GM19328 (cell line): Measurements from ENCODE around the gene GPR155.
"Not testable (repeated sequence)": the region's sequence is repeated elsewhere in the genome, so short reads cannot be mapped to it uniquely, and the experiment has no call there.

Source experiments
- ATAC-seq: cut with Tn5 transposase; IDR thresholded peaks from one replicate; pipeline ENCODE4 v1.9.1; 2021; ENCODE audit warnings: mild to moderate bottlenecking, moderate library complexity; ENCODE audit not compliant: unreplicated experiment

GPR155 gene

GRCh38 chr2:174442546-174443510 lies 44.0 kb downstream of the GPR155 start:
- ATAC-seq, result no peak

GRCh38 chr2:174439950-174440349 lies 46.9 kb downstream of the GPR155 start:
- no peak for ATAC-seq

- ATAC-seq, result no peak
These were observed 47.5 kb downstream of the GPR155 start for GRCh38 chr2:174439323-174439722.

GRCh38 chr2:174438146-174438886 lies 48.5 kb downstream of the GPR155 start:
- ATAC-seq, result no peak

- no peak for ATAC-seq
These were observed 50.5 kb downstream of the GPR155 start for GRCh38 chr2:174436351-174436750.

- no peak for ATAC-seq
These were observed 54.9 kb downstream of the GPR155 start for GRCh38 chr2:174431902-174432301.

- ATAC-seq, result no peak
These were observed 56.8 kb downstream of the GPR155 start for GRCh38 chr2:174430066-174430465.

GRCh38 chr2:174428214-174428613 lies 58.6 kb downstream of the GPR155 start:
- no peak for ATAC-seq

GRCh38 chr2:174412256-174412655 lies 74.6 kb downstream of the GPR155 start:
- no peak for ATAC-seq

- ATAC-seq, result not testable (repeated sequence)
These were observed 76.8 kb downstream of the GPR155 start for GRCh38 chr2:174410039-174410438.

- no peak for ATAC-seq
These were observed 83.2 kb downstream of the GPR155 start for GRCh38 chr2:174403628-174404027.

- ATAC-seq, result no peak
These were observed 86.0 kb downstream of the GPR155 start for GRCh38 chr2:174400853-174401252.

- ATAC-seq, result no peak
These were observed 87.7 kb downstream of the GPR155 start for GRCh38 chr2:174399171-174399570.

GRCh38 chr2:174397773-174398172 lies 89.1 kb downstream of the GPR155 start:
- no peak for ATAC-seq

- ATAC-seq, result peak; percentile 14
These were observed 90.7 kb downstream of the GPR155 start for GRCh38 chr2:174395969-174396630.

GRCh38 chr2:174395284-174395968 lies 91.4 kb downstream of the GPR155 start, which contains the start of gene SCRN3:
TSS of gene SCRN3 (plus strand) at chr2:174395730. CDS start at chr2:174398284, 2,554 bp downstream.
- peak; percentile 97 for ATAC-seq

- ATAC-seq, result no peak
These were observed 94.1 kb downstream of the GPR155 start for GRCh38 chr2:174392706-174393105.

- not testable (repeated sequence) for ATAC-seq
These were observed 96.5 kb downstream of the GPR155 start for GRCh38 chr2:174390303-174390702.

- no peak for ATAC-seq
These were observed 97.3 kb downstream of the GPR155 start for GRCh38 chr2:174389542-174389941.

GRCh38 chr2:174388706-174389105 lies 98.1 kb downstream of the GPR155 start:
- ATAC-seq, result not testable (repeated sequence)

GRCh38 chr2:174385201-174385600 lies 101.6 kb downstream of the GPR155 start:
- no peak for ATAC-seq
